Kidney (tissue), 22 donors: ENCODE measurements around the gene CCDC74B. TPM values are rescaled to one million over a fixed set of nuclear protein-coding genes. Genes with fewer than 3 reads are reported as not detected.
"Not testable (repeated sequence)": the region's sequence is repeated elsewhere in the genome, so short reads cannot be mapped to it uniquely, and the experiment has no call there.

Experiments used
- DNase-seq, 5 donors: peaks; one replicate each; pipeline ENCODE4 v3.0.0-alpha.2; 2013 to 2020
- FAIRE-seq: peaks from 2 replicates; lab custom pipeline; 2012; peaks lifted over from hg19 to GRCh38; lab: Jason Lieb, UNC
- H3K27ac ChIP-seq, 2 donors: one replicate each; pipeline ENCODE4 v1.7.0; 2013; ENCODE audit warnings: low read depth in 2 of 2, low read length in 2 of 2, inconsistent platforms in 1 of 2
- H3K27me3 ChIP-seq: one replicate; pipeline ENCODE4 v1.7.1; 2013; ENCODE audit warnings: low read length, inconsistent platforms; ENCODE audit not compliant: control insufficient read depth, insufficient read depth
- H3K36me3 ChIP-seq, 3 donors: one replicate each; pipeline versions ENCODE4 v1.7.0 to v1.7.1; 2013; ENCODE audit warnings: low read length in 3 of 3, control low read depth in 1 of 3, inconsistent platforms in 1 of 3; ENCODE audit not compliant: insufficient read depth in 3 of 3, control insufficient read depth in 2 of 3
- H3K4me1 ChIP-seq, 3 donors: one replicate each; pipeline versions ENCODE4 v1.7.0 to v1.7.1; 2013; ENCODE audit warnings: low read length in 3 of 3, inconsistent platforms in 1 of 3, low read depth in 1 of 3; ENCODE audit not compliant: control insufficient read depth in 2 of 3, insufficient read depth in 2 of 3
- H3K4me3 ChIP-seq, 3 donors: one replicate each; pipeline versions ENCODE4 v1.7.0 to v1.8.1; 2013; ENCODE audit warnings: low read length in 3 of 3, control low read depth in 1 of 3, inconsistent platforms in 1 of 3
- H3K9ac ChIP-seq, 3 donors: one replicate each; pipeline versions ENCODE4 v1.7.0 to v1.7.1; 2013; ENCODE audit warnings: low read length in 3 of 3, control low read depth in 1 of 3, inconsistent platforms in 1 of 3
- H3K9me3 ChIP-seq, 3 donors: one replicate each; pipeline versions ENCODE4 v1.7.0 to v1.7.1; 2013; ENCODE audit warnings: low read length in 3 of 3, control low read depth in 1 of 3, inconsistent platforms in 1 of 3; ENCODE audit not compliant: control insufficient read depth in 2 of 3, insufficient read depth in 1 of 3
- CTCF ChIP-seq: IDR thresholded peaks from 3 replicates; pipeline ENCODE4 v1.5.1; 2012; ENCODE audit warnings: mild to moderate bottlenecking, moderate library complexity, borderline replicate concordance; ENCODE audit not compliant: insufficient read depth; ENCODE audit errors: extremely low read depth
- intact Hi-C: fragments of 100-400 bp; cut with DNase I; formaldehyde crosslinking; loops from one replicate; pipeline ENCODE4 v1.11.1; 2022
- long read RNA-seq, 10 donors: library from polyadenylated mRNA in 1 of 10; unstranded in 1 of 10; transcript quantifications; one replicate each; pipeline ENCODE4 v2.0.0 and lab custom pipeline, GENCODE V29; 2021 to 2026
- polyA plus RNA-seq: library from polyadenylated mRNA; stranded (reverse); fragments of 350-450 nt; fragmentation: Illumina TruSeq; extraction: RNeasy Lipid Tissue Mini Kit (QIAGEN cat#74804); gene quantifications from one replicate; pipeline ENCODE4 v1.2.3, GENCODE V29; 2014; ENCODE audit warnings: low read depth, low replicate concordance; ENCODE audit not compliant: insufficient read depth
- total RNA-seq: library from RNA; stranded (reverse); fragmentation: NEBNext Ultra II Directional; extraction: Animal tissue kit (Norgen Biotek cat#: 25700); gene quantifications from one replicate; pipeline ENCODE4 v1.2.1, GENCODE V29; 2021
- donor health status: control.
- donor health status: control.
- donor health status: control.
- donor health status: control.
- donor health status: control.
- donor health status: DM: yes; HTN: yes; CAD: no.
- donor health status: Normal renal cell carcinoma (clear cell type).

The CCDC74B gene
- total RNA-seq = 4.5 TPM
- polyA plus RNA-seq = 6.4 TPM
- long read RNA-seq, donor 1, partial matches to known transcripts = 0 of 1 reads
- long read RNA-seq, donor 1, other reads (novel, unspliced or antisense) = 0 of 1 reads
- long read RNA-seq, donor 2, partial matches to known transcripts = 0 of 4 reads
- long read RNA-seq, donor 2, other reads (novel, unspliced or antisense) = 0 of 4 reads
- long read RNA-seq, donor 3, partial matches to known transcripts = 0 of 3 reads
- long read RNA-seq, donor 3, other reads (novel, unspliced or antisense) = 0 of 3 reads
- long read RNA-seq, donor 4, partial matches to known transcripts = 0 of 5 reads
- long read RNA-seq, donor 4, other reads (novel, unspliced or antisense) = 0 of 5 reads
- long read RNA-seq, donor 5 = 0 reads
- long read RNA-seq, donor 6 = 0 reads
- long read RNA-seq, donor 7, partial matches to known transcripts = 0 of 5 reads
- long read RNA-seq, donor 7, other reads (novel, unspliced or antisense) = 4 of 5 reads
- long read RNA-seq, donor 8, partial matches to known transcripts = 0 of 3 reads
- long read RNA-seq, donor 8, other reads (novel, unspliced or antisense) = 0 of 3 reads
- long read RNA-seq, donor 9, partial matches to known transcripts = 0 of 2 reads
- long read RNA-seq, donor 9, other reads (novel, unspliced or antisense) = 0 of 2 reads
- long read RNA-seq, donor 10, partial matches to known transcripts = 0 of 4 reads
- long read RNA-seq, donor 10, other reads (novel, unspliced or antisense) = 0 of 4 reads

- H3K4me3 ChIP-seq, H3K27ac ChIP-seq, H3K27me3 ChIP-seq, H3K36me3 ChIP-seq, intact Hi-C loops, H3K4me1 ChIP-seq, H3K9ac ChIP-seq, FAIRE-seq, H3K9me3 ChIP-seq: not testable (repeated sequence)
- peak; percentile 47 to 86 (median 69) for DNase-seq
Observed at GRCh38 chr2:130145006-130145414, at the start of gene CCDC74B. Gene CCDC74B (minus strand): TSS chr2:130145112. CDS start chr2:130144996, 116 bp downstream.

- intact Hi-C loops, H3K27me3 ChIP-seq, H3K36me3 ChIP-seq, DNase-seq, H3K27ac ChIP-seq, FAIRE-seq, H3K4me3 ChIP-seq, H3K4me1 ChIP-seq, H3K9me3 ChIP-seq, H3K9ac ChIP-seq: not testable (repeated sequence)
Observed at GRCh38 chr2:130193824-130194223, 48.9 kb upstream of the CCDC74B start.

DNA sequence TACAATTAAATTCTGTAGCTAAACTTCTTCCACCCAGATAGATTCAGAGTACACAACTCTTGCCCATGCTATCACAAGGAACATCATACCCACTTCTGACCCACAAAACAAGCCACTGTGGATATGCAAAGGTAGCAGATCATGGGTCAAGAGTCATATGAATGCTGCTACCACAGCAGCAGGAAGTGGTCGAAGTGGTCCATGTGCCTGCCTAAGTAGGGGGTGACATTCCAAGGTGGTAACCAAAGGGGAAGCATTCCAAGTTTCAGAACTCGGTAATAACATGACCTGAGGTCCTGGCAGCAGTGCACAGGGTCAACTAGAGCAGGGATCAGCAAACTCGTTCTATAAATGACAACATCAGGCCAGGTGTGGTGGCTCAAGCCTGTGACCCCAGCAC, 47.5 kb upstream of the CCDC74B start:
- intact Hi-C loops, H3K4me1 ChIP-seq, H3K9me3 ChIP-seq, H3K36me3 ChIP-seq, H3K4me3 ChIP-seq, DNase-seq, FAIRE-seq, H3K27me3 ChIP-seq, H3K9ac ChIP-seq, H3K27ac ChIP-seq: not testable (repeated sequence)

DNA sequence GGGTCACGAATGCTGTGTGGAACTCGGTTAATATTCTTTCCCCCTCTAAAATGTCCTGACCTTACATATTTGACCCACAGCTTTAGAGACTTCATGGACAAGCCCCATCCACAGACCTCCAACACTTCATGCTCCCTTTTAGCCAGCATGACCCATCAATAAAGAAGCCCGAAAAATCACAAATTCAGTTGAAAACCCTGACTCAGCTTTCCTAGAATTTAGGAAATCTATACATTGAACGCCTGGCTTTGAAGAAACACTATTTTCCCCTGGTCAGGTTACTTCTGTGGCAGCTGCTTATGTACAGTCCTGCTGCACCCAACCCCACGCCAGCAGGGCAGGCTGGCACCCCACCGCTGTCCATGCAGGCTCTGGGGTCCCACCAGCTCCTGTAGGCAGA, 46.4 kb upstream of the CCDC74B start:
- H3K4me1 ChIP-seq, FAIRE-seq, intact Hi-C loops: not testable (repeated sequence)

GRCh38 chr2:130190237-130190636, 45.3 kb upstream of the CCDC74B start:
- H3K9ac ChIP-seq = no peak overlapping the region
- intact Hi-C loops = no loop called here
- H3K36me3 ChIP-seq = no peaks in the 10 kb centered on the region
- TF ChIP-seq CTCF = no peak
- H3K4me1 ChIP-seq = no peaks in the 10 kb centered on the region
- H3K9me3 ChIP-seq = no peaks in the 10 kb centered on the region
- DNase-seq = no peak
- H3K4me3 ChIP-seq = no peak overlapping the region
- FAIRE-seq = no peak
- H3K27ac ChIP-seq = no peak overlapping the region
- H3K27me3 ChIP-seq = no peaks in the 10 kb centered on the region

More for the DNA sequence above, 46.4 kb upstream of the CCDC74B start:
- DNase-seq, H3K27ac ChIP-seq, H3K9me3 ChIP-seq, H3K27me3 ChIP-seq, H3K36me3 ChIP-seq, H3K9ac ChIP-seq, H3K4me3 ChIP-seq: not testable (repeated sequence)

DNA sequence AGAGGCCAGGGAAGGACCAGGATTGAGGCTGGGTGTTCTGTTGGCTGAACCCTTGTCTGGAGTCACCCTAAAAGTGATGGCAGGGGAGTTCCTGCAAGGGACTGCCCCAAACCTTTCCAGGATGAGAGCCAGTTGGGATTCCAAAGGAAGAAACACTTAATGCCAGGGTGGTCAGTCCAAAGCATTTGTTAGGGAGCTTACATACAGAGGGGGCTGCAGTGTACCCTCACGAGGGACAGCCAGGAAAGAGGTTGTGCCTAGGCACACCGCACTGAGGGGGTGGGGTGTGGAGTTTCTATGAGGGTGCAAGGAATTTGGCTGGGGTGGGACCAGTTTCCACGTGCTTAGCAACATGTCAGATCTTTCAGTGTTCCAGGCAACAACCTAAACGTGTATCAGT, 44.0 kb upstream of the CCDC74B start:
- DNase-seq, FAIRE-seq, H3K4me1 ChIP-seq, H3K36me3 ChIP-seq, H3K27ac ChIP-seq, H3K27me3 ChIP-seq, H3K9me3 ChIP-seq, H3K9ac ChIP-seq, H3K4me3 ChIP-seq: not testable (repeated sequence)
- intact Hi-C loops = loop anchor here (10.0 kb wide), 2 partner anchors 146 to 1296 kb away; no protein-coding TSS in a partner anchor
